HL-60/S4 treated with retinoic acid at 250 ng/mL for 4 days and 3 days (cell line): Measurements from ENCODE around the gene CPSF4L.

Experiments used
- in situ Hi-C: fragments of 300-500 bp; cut with MboI; formaldehyde crosslinking; loops from 2 replicates; pipeline ENCODE4 v1.7.0; 2022; ENCODE audit warnings: low sequenced_read_pairs

Gene CPSF4L

DNA sequence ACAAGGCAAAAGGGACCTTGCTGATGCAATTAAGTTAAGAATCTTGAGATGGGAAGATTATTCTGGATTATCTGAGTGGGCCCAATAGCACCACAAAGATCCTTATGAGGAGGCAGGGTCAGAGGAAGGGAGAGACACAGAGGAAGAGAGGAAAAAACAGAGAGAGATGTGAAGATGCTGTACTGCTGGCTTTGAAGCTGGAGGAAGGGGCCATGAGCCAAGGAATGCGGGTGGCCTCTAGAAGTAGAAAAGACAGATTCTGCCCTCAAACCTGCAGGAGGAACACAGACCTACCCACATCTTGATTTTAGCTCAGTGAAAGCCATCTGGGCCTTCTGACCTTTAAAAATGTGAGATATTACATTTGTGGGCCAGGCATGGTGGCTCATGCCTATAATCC is 8.1 kb upstream of the CPSF4L start:
- in situ Hi-C loops = loop anchor here (25.0 kb wide), 1 partner anchor 918 kb away; no protein-coding TSS in a partner anchor

DNA sequence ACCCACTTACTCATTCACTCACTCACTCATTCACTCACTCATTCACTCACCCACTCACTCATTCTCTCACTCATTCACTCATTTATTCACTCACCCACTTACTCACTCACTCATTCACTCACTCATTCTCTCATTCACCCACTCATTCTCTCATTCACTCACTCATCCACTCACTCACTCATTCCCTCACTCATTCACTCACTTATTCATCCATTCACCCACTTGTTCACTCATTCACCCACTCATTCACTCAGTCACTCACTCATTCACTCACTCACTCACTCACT is 7.6 kb upstream of the CPSF4L start:
- in situ Hi-C loops = loop anchor here (25.0 kb wide), 1 partner anchor 918 kb away; no protein-coding TSS in a partner anchor

DNA sequence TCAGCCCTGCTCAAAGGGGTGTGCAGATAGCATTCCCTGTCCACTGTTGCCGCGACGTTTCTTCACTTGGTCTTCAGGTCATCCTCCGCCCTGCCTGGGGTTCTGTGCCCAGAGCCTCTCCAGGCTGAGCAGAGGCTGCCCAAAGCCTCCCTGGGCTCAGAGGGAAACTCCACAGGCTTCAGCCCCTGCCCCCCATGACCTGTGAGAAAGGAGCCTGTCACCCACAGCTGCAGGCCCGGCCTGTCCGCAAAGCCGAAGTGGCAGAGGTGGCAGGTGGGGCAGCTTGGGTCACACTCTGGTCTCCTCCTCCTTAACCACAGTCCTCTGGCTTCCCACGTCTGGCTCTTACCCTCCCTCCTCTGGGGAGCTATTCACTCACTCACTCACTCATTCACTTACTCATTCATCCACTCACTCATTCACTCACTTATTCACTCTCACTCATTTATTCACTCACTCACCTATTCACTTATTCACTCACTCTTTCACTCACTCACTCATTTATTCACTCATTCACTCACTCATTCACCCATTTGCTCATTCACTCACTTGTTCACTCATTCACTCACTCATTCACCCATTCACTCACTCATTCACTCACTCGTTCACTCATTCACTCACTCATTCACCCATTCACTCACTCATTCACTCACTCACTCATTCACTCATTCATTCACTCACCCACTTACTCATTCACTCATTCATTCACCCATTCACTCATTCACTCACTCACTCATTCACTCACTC is 7.1 kb upstream of the CPSF4L start:
- in situ Hi-C loops = loop anchor here (25.0 kb wide), 1 partner anchor 919 kb away; no protein-coding TSS in a partner anchor

DNA sequence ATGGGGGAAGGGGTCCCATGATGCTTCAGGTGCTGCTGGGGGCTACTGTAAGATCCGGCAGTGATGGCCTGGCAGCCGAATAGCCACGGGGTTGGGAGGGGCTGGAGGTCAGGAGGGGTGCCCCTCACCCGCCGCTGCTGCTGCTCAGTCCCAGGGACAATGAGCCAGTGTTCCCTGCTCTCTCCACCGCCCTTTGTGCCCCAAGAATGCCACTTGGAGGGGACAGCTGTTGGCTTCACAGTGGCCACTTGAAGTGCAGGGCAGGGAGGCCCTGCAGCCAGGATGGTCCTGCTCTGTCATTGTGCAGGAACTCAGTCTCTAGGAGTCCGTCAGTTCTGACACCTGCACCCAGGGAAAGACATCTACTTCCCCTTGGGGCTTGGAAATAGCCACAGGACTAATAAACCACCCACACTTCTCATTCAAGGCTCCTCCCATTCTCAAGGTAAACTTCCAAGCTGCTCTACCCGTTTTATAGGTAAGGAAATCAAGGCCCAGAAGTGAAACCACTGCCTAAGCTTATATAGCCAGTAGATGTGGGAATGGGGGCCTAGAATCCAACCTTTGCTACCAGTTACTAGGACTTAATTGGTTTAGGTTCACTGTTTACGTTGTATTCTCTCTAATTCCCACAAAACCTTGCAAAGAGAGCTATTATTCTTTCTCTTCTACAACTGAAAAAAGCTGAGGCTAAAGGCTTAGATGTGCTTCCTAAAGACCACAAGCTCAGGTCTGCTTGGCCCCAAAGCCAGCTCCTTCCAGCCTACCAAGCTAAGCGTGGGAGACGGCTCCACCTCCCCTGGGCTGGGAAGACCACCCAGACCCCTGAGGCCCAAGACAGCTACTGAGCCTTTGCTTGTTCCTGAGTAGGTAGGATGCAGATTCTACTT is 6.2 kb upstream of the CPSF4L start:
- in situ Hi-C loops = loop anchor here (25.0 kb wide), 1 partner anchor 919 kb away; no protein-coding TSS in a partner anchor

DNA sequence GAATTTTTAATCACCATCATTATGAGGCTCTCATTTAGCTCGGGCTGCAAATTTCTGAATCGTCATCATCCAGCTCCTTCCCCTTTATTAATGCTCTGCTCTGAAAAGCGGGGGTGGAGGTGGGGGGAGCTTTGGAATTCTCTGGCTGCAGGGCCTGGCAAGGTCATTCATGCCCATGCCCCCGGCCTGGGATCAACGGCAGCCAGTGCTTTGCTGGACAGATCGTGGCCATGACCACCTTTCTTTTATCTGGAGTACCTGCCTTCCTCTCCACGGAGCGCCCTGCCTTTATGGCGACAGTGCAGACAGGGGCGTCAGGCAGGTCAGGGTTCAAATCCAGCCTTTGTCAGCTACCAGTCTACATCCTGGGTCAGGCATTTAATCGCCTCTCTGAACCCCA is 5.1 kb upstream of the CPSF4L start:
- in situ Hi-C loops = loop anchor here (25.0 kb wide), 1 partner anchor 921 kb away; no protein-coding TSS in a partner anchor

DNA sequence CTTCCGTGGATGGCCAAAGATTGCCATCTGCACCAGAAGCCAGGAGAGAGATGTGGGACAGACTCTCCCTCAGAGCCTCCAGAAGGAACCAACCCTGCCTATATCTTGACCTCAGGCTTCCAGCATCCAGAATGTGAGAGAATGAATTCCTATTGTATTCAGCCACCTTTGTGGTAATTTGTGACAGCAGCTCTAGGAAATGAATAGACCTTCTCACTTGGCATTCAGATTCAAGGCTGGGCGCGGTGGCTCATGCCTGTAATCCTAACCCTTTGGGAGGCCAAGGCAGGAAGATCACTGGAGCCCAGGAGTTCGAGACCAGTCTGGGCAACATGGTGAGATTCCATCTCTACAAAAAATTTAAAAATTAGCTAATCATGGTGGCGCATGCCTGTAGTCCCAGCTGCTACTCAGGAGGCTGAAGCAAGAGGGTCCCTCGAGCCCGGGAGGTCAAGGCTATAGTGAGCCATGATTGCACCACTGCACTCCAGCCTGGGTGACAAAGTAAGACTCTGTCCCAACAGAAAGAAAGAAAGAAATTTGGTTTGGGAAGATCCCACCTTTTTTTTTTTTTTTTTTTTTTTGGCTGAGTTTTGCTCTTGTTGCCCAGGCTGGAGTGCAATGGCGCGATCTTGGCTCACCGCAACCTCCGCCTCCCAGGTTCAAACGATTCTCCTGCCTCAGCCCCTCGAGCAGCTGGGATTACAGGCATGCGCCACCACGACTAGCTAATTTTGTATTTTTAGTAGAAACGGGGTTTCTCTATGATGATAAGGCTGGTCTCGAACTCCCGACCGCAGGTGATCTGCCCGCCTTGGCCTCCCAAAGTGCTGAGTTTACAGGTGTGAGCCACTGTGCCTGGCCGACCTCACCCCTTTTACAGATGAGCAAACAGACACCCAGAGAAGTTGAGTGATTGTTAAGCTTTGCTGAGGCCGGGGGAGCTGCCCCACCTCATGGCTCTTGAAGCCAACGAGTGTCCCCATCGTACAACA is 4.3 kb upstream of the CPSF4L start:
- in situ Hi-C loops = loop anchor here (25.0 kb wide), 1 partner anchor 921 kb away; no protein-coding TSS in a partner anchor

DNA sequence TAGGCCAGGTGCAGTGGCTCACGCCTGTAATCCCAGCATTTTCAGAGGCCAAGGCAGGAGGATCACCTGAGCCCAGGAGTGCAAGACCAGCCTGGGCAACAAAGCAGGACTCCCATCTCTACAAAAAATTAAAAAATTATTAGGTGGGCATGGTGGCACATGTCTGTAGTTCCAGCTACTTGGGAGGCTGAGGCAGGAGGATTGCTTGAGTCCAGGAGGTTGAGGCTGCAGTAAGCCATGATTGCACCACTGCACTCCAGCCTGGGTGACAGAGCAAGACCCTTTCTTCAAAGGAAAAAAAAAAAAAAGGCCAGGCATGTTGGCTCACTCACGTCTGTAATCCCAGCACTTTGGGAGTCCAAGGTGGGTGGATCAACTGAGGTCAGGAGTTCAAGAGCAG is 2.8 kb upstream of the CPSF4L start:
- in situ Hi-C loops = loop anchor here (25.0 kb wide), 1 partner anchor 923 kb away; no protein-coding TSS in a partner anchor

DNA sequence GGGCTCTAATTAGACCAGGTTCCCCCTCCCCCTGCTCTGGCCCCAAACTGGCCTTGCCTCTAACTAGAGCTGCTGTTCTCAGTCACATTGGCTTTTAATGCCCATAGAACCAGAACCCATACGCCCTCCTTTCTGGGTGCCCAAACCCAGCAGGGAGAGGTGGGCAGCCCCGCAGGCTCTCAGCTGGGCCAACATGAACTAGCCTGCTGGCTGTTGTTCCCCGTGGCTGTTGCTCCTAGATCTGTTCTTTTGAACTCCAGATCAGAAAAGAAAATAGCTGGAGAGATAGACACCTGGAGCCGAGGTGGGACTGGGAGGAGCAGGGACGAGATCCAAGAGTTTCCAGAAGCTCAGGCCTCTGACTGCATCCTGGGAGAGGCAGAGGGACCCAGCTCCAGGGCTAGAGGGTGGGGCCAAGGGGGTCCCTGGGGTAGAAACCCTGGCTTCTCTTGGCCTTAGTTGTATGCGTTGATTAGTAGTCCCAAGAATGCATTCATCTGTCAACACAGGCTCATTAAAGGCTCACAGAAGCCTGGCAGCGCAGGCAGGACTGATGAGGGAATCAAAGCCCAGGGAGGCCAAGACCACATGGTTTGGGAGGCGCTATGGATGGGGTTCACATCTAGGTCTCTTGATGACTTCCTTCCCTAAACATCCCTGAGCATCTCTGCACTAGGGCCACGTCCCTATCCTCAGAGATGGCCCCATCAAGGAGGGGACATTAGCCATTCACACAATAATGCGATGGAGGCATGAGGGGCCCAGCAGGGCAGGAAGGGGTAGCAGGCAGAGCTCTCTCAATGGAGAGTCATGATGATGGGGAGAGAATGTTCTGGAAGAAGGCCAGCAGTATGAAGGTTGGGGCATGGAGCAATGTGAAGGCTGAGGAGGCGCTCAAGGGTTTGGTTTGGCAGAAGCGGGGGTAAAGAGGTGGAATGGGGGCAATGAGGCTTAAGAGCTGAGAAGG is 1.3 kb upstream of the CPSF4L start:
- in situ Hi-C loops = loop anchor here (25.0 kb wide), 1 partner anchor 924 kb away; no protein-coding TSS in a partner anchor

DNA sequence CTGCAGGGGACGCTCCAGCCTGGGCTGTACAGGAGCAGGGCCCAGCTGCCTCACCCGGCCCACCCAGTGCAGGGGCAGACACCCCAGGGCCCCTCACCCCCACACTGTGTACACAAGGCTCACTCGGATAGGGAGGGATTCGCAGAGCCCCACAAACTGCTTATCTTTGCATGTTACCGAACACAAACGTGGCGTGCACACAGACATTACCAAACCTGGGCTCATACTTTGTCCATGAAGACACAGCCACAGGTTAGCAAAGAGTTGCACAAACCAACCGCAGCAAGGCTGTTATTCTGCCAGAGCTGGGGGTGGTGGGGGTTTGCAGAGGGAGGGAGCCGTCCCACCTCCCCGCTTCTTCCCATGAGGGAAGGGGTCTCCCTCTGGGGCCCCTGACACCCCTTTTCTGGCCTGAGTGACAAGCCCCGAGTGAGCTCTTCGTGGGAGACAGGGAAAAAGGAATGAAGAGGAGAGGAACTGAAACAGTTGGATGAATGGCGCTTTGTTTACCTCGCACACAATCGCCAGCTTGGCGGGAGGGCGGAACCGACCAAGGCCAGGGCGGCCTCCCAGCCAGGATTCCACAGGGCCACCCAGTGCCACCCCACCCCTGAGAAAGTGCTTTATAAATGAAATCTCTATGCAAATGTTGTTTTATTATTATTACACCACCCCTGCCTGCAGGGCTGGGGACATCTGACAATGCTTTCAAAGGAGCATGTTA is 434 bp upstream of the CPSF4L start:
- in situ Hi-C loops = loop anchor here (25.0 kb wide), 1 partner anchor 925 kb away; no protein-coding TSS in a partner anchor

DNA sequence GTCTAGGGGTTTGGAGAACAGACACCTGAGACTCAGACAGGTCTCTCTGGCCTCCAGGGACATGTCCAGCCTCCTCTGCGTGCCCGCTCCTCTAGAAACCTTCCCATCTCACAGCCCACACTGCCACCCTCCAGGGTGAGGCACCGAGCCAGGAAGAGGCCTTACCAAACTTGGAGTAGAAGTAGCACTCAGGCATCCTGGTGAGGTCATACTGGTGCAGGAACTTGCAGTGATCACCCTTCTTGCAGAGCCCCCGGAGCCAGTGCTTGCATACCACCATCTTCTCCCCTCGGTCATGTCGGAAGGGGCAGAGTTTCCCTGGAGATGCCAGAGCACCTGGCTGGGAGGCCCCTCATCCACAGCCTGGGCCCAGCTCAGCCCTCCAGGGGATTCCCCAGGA is 4.2 kb downstream of the CPSF4L start:
- in situ Hi-C loops = loop anchor here (5.0 to 25.0 kb wide), 2 partner anchors 115 to 930 kb away; no protein-coding TSS in a partner anchor

DNA sequence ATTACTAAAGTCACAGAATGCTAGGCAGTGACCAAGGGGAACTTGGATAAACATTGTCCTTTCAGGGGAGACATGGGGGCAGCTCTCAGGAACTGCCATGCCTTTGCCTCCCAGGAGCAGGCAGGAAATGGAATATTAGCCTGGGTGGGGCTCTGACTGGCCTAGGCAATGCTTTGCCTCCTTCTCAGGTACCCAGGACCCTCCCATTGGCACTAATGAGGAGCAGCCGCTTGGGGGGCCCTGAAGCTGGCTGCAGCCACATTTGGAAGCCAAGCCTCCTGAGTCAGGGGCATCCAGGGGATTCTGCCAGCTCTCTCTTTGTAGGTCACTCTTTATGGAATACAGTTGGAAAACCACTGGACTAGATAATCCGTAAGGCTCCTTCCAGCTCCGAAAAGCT is 5.5 kb downstream of the CPSF4L start:
- in situ Hi-C loops = loop anchor here (5.0 to 25.0 kb wide), 2 partner anchors 116 to 931 kb away; no protein-coding TSS in a partner anchor

DNA sequence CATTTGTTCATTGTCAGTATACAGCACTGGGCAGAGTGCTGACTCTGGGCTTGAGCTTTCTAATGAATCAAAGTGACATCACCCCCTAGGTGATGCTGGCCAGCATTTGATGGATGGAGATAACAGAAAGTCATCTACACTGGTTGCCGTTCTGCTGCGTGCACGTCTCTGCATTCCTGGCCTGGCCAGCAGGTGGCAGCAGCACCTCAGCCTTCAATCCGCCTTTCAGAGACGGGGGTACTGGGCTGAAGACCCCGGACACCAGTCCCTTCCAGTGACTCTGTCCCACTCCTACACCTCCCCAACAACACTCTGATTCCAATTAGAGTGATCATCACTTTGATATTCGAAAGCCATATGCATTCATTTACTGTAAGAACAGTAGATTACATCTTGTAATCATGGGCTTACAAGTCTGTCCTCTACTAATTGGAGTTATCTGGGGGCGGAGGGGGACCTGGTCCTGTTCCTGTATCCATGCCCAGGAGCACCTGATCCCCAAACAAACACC is 6.0 kb downstream of the CPSF4L start:
- in situ Hi-C loops = loop anchor here (5.0 to 25.0 kb wide), 2 partner anchors 117 to 932 kb away; no protein-coding TSS in a partner anchor

DNA sequence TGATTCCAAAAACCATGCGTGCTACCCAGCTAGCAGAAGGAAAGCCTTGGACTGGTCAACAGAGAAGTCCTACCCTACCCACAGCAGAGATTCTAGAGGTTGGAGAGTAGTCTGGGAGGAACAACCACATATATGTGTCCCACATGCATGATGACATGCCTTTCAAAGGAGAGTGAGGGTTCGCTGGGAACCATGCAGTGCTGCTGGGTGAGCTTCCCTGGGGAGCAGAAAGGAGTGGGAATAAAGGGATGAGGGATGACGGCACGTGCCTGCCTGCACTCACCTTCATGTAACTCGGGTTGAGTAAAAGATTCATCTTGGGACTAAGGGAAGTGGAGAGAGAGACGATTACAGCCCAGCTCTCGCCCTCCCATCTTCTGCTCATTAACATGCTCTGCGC is 9.8 kb downstream of the CPSF4L start:
- in situ Hi-C loops = loop anchor here (25.0 kb wide), 1 partner anchor 935 kb away; no protein-coding TSS in a partner anchor

DNA sequence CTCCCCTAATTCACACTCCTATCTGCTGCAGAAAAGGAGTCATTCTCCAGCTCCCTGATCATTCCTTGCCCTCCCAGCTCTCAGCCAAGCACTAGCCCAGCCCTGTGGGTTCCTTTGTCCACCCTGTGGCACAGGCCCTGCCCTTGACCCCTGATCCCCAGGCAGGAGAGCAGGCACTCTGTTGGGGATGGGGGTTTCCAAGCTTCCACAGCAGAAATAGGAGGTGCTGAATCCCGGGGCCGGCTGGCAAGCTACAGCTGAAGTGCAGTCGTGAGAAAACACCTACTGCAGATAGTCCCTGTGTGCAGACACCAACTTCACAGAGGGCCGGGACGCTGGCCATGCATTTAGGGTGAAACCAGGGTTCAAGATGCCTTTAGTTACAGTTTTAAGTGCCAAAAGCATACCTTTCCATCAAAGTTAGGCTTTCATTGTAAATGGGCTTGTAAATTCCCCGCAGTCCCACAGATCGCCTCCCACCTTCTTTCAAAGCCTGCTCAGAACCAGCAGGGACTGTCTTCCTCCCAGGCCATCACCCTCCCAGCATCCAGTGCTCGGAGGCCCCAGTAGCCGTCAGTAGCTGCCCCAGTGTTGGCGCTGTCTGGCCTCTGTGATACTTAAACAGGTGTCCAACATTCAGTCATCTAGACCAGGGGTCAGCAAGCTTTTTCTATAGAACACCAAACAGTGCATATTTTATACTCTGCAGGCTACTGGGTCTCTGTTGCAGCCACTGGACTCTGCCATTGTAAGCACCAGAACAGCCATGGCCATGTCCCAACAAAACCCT is 10.6 kb downstream of the CPSF4L start:
- in situ Hi-C loops = loop anchor here (25.0 kb wide), 1 partner anchor 936 kb away; no protein-coding TSS in a partner anchor

DNA sequence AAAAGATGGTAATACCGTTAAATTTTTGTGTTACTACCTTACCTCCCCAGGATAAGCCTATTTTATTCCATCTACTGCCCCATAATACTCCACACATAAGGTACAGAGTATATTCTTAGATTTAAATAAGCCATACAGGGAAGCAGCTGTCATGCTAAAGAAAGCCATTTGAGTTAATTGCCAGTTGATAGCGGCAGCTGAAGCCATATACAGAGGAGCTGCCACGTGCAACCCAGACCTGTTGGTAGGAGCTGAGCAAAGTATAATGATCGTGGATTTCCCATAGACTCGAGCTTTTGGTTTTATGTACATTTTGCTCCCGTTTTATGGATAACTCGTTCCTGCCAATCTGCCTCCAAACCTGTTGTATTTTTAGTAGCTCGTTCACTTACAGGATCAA is 12.0 kb downstream of the CPSF4L start:
- in situ Hi-C loops = loop anchor here (25.0 kb wide), 1 partner anchor 938 kb away; no protein-coding TSS in a partner anchor

DNA sequence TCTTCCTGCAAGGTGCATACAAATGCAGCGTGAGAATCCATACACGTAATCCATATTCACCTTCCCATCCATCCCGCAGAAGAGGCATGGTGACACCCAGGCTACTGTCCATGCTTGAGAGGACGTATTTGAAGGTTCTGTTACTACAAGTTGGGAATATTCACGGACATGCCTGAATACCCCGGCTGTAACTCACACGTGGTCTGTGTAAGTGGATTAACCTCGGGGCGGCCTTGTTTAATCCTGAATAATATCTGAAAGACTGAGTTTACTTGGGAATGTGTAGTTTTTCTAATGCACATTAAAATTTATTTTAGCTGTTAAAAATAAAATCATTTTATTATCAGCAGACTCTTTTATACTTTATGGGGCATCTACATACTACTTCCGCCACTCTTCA is 13.1 kb downstream of the CPSF4L start:
- in situ Hi-C loops = no loop called here

DNA sequence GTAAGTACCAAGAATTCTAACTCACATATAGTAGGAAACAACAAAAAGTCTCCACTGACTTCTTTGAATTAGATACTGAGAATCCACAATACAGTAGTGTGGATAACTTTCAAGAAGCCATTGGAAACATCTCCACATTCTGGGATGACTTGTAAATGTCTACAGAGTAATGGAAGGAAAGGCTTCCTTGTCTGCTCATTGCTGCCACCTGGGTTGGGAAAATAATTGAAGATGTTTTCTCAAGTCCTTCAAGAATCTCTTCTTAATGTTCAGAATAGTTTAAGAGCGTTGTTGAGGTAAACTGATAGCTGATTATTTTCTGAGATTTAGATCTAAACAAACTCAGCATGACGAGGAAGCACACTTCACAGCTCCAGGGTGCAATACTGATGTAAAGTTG is 14.0 kb downstream of the CPSF4L start:
- in situ Hi-C loops = no loop called here
